GM12892 (cell line): Measurements from ENCODE around the gene CENPP.

Experiments
- POLR2A ChIP-seq: IDR thresholded peaks from 2 replicates; pipeline ENCODE4 v1.6.1; 2011; ENCODE audit warnings: low read depth, low read length, control low read depth
- POLR2AphosphoS5 ChIP-seq: IDR thresholded peaks from 2 replicates; pipeline ENCODE4 v1.6.1; 2011; ENCODE audit warnings: low read depth, low read length, control low read depth

- TF ChIP-seq POLR2AphosphoS5, result no peak
- no peak for TF ChIP-seq POLR2A
Measured at GRCh38 chr9:92598382-92598781, 272.6 kb downstream of the CENPP start.
